ENCODE results near the gene CCDC167.

Gene CCDC167

DNA sequence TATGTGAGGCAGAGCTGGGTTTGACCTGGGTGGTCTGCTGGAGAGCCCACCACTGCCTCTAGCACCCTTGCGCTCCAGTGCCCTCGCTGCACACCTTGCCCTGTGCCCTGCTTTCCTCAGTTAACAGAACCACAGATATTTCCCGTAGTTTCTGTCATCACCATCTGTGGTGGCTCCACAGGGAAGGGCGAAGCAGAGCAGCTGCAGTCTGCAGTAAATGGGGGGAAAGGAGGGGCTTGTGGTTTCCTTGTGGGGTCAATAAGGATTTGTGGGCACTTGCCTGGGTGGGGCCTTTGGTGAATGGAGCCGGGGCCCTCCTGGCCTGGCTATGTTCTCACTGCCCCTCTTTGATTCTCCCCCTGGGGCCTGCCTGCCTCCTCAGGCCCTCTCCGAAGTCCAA is 21.2 kb upstream of the CCDC167 start:
- TF ChIP-seq, protein P1, sequence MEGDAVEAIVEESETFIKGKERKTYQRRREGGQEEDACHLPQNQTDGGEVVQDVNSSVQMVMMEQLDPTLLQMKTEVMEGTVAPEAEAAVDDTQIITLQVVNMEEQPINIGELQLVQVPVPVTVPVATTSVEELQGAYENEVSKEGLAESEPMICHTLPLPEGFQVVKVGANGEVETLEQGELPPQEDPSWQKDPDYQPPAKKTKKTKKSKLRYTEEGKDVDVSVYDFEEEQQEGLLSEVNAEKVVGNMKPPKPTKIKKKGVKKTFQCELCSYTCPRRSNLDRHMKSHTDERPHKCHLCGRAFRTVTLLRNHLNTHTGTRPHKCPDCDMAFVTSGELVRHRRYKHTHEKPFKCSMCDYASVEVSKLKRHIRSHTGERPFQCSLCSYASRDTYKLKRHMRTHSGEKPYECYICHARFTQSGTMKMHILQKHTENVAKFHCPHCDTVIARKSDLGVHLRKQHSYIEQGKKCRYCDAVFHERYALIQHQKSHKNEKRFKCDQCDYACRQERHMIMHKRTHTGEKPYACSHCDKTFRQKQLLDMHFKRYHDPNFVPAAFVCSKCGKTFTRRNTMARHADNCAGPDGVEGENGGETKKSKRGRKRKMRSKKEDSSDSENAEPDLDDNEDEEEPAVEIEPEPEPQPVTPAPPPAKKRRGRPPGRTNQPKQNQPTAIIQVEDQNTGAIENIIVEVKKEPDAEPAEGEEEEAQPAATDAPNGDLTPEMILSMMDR (IDR thresholded peaks at IDR 0.05) = no peak

DNA sequence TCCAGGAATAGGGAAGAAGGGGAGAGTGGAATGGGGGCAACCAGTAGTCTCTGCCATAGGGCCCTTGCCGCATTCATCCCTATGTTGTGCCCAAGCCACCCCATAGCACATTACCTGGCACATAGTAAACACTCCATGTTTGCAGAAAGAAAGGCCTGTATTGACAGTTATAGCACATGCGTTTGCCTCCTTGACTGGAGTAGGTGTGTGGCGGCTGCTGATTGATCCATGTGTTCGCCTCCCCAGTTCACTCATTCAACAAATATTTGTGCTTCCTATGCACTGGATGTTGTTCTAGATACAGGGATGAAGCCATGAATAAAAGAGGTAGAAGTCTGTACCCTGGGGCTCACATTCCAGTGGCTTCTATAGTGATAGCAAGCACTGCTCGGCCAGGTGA is 19.8 kb upstream of the CCDC167 start:
- TF ChIP-seq, protein P1 (IDR thresholded peaks at IDR 0.05) = no peak

DNA sequence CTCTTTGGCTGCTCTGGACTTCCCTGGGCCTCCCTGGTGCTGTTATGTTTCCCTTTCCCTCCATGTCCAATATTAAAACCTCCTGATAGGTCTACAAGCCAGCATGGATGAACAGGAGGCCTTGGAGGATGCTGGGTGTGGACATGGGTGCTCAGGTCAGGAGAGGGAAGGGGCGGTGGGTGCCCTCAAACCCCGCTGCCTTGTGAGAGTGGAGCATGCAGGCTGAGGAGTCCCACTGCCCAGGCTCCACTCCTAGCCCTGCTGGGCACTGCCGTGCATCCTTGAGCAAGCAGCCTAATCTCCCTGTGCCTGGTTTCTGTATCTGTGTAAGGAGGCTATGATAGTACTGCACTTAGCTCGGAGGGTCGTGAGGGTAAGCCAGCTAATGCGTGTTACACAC is 18.4 kb upstream of the CCDC167 start:
- TF ChIP-seq, protein P1 (IDR thresholded peaks at IDR 0.05) = no peak

GRCh38 chr6:37517411-37517812 is 17.7 kb upstream of the CCDC167 start:
- TF ChIP-seq, protein P1 (IDR thresholded peaks at IDR 0.05) = no peak

- TF ChIP-seq, protein P1 (IDR thresholded peaks at IDR 0.05) = no peak
Observed at GRCh38 chr6:37516920-37517405, 17.3 kb upstream of the CCDC167 start.

DNA sequence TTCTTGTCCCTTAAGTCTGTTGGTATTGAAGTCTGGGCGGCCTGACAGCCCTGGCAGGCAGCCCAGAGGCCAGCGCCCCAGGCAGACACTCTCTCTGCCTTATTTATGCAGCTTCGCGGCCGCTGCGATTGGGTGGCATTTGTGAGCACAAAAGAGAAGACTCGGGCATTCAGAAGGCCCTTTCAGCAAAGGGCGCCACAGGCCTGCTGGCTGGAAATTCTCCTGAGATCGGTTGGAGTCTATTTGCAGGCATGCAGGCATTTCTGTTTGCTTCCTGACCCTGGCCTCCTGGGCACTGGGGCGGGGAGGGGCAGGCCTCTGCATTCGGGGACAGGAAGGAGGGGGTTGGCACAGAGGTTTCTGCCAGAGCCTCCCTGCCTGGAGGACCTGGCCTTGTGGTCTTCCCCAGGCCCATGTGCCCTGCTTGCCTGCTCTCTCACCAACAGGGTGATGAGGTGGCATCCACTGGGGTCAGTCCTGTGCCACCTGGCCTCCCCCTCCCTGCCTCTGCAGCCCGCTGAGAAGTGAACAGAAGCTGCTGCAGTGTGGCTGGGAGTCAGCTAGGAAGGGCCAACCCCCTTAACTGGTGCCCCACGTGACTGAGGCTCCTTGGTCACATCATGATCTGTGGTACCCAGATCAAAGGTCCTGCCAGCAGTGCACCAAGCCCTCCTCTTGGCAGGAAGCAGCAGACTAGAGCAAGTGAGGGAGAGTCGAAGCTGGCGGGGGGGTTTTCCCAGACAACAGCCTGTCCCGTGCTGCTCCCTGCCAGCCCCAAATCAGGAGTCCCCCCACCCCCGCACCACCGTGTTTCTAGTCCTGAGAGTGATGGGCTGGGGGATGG is 16.6 kb upstream of the CCDC167 start:
- TF ChIP-seq, protein P1 (IDR thresholded peaks at IDR 0.05) = no peak

- TF ChIP-seq, protein P1 (IDR thresholded peaks at IDR 0.05) = no peak
Observed at GRCh38 chr6:37515712-37516075, 16.0 kb upstream of the CCDC167 start.
